WTC11 (cell line): ENCODE data around the gene FGF11.

Experiments used
- ATF2 ChIP-seq: sonication (generic); formaldehyde crosslinking; IDR thresholded peaks from 2 replicates; pipeline ENCODE4 v1.8.1; 2022; ENCODE audit warnings: low read depth, missing genetic modification reagents, borderline replicate concordance
- CREB1 ChIP-seq: sonication (generic); formaldehyde crosslinking; IDR thresholded peaks from 2 replicates; pipeline ENCODE4 v1.8.0; 2023; ENCODE audit warnings: mild to moderate bottlenecking, missing genetic modification reagents
- NR1H2 ChIP-seq: sonication (generic); formaldehyde crosslinking; IDR thresholded peaks from 2 replicates; pipeline ENCODE4 v1.9.0; 2021; ENCODE audit warnings: mild to moderate bottlenecking, moderate library complexity, missing genetic modification reagents
- NR2C2 ChIP-seq: sonication (generic); formaldehyde crosslinking; IDR thresholded peaks from 2 replicates; pipeline ENCODE4 v1.8.0; 2022; ENCODE audit warnings: mild to moderate bottlenecking, missing genetic modification reagents
- TP53 ChIP-seq: sonication (generic); formaldehyde crosslinking; IDR thresholded peaks from 2 replicates; pipeline ENCODE4 v1.8.1; 2023; ENCODE audit warnings: mild to moderate bottlenecking, missing genetic modification reagents
- USF1 ChIP-seq: sonication (generic); formaldehyde crosslinking; IDR thresholded peaks from 2 replicates; pipeline ENCODE4 v1.8.0; 2022; ENCODE audit warnings: mild to moderate bottlenecking, missing genetic modification reagents
- TF ChIP-seq, protein P1 (sequence below): fragments of 200-600 bp; IDR thresholded peaks from 2 replicates; pipeline ENCODE4 v1.8.0; 2022; ENCODE audit warnings: antibody characterized with exemption
- TF ChIP-seq, protein P2 (sequence below): sonication (generic); formaldehyde crosslinking; IDR thresholded peaks from 2 replicates; pipeline ENCODE4 v1.8.1; 2023; ENCODE audit warnings: mild to moderate bottlenecking, missing genetic modification reagents, moderate library complexity

DNA sequence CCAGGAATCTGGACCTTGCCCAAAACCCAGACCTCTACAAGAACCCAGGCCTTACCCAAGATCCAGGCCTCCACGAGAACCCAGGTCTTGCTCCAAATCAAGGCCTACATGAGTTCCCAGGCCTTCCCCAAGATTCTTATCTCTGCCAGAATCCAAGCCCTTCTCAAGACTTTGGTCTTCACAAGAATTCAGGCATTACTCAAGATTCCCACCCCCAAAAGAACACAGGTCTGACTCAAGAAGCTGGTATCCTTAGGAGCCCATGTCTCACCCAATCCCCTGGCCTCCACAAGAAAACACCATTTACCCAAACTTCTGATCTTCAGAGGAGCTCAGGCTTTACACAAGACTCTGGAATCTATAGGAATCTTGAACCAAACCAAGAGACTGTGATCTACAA is 8.1 kb upstream of the FGF11 start:
- no peak for TF ChIP-seq USF1 (CRISPR knock-in tag)
- TF ChIP-seq, protein P1, sequence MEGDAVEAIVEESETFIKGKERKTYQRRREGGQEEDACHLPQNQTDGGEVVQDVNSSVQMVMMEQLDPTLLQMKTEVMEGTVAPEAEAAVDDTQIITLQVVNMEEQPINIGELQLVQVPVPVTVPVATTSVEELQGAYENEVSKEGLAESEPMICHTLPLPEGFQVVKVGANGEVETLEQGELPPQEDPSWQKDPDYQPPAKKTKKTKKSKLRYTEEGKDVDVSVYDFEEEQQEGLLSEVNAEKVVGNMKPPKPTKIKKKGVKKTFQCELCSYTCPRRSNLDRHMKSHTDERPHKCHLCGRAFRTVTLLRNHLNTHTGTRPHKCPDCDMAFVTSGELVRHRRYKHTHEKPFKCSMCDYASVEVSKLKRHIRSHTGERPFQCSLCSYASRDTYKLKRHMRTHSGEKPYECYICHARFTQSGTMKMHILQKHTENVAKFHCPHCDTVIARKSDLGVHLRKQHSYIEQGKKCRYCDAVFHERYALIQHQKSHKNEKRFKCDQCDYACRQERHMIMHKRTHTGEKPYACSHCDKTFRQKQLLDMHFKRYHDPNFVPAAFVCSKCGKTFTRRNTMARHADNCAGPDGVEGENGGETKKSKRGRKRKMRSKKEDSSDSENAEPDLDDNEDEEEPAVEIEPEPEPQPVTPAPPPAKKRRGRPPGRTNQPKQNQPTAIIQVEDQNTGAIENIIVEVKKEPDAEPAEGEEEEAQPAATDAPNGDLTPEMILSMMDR: no peak
- no peak for TF ChIP-seq CREB1
- TF ChIP-seq NR2C2: no peak
- TF ChIP-seq TP53 (CRISPR knock-in tag): no peak
- TF ChIP-seq, protein P2, sequence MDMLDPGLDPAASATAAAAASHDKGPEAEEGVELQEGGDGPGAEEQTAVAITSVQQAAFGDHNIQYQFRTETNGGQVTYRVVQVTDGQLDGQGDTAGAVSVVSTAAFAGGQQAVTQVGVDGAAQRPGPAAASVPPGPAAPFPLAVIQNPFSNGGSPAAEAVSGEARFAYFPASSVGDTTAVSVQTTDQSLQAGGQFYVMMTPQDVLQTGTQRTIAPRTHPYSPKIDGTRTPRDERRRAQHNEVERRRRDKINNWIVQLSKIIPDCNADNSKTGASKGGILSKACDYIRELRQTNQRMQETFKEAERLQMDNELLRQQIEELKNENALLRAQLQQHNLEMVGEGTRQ (CRISPR knock-in tag): no peak
- TF ChIP-seq ATF2 (CRISPR knock-in tag): no peak
- no peak for TF ChIP-seq NR1H2 (CRISPR knock-in tag)
